ENCODE results near the gene MLPH.

MLPH gene

DNA sequence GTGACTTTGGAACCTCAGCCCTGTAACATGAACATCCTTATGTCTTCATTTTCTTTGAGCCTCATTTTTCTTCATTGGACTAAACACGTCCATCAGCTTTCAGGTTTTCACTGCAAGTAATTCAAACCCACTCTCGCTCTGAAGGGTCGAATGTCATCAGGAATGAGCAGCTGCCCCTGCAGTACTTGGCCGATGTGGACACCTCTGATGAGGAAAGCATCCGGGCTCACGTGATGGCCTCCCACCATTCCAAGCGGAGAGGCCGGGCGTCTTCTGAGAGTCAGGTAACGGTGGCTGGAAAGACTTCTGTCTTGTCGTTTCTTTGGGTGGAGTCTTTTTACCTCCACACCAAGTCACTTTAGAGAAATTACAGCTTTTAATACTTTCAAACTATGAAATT is 40.2 kb downstream of the MLPH start:
- DNase-seq: no peak

DNA sequence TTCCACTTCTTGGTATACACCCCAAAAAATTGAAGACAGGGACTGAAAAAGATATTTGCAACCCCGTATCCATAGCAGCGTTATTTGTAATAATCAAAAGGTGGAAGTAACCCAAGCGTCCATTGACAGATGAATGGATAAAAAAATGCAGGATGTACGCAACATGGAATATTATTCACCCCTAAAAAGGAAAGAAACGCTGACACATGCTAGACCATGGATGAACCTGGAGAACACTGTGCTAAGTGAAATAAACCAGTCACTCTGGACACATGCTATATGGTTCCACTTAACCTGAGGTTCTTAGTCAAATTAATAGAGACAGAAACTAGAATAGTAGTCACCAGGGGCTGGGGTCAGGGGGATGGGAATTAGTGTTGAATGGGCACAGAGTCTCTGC is 40.7 kb downstream of the MLPH start:
- DNase-seq: no peak

DNA sequence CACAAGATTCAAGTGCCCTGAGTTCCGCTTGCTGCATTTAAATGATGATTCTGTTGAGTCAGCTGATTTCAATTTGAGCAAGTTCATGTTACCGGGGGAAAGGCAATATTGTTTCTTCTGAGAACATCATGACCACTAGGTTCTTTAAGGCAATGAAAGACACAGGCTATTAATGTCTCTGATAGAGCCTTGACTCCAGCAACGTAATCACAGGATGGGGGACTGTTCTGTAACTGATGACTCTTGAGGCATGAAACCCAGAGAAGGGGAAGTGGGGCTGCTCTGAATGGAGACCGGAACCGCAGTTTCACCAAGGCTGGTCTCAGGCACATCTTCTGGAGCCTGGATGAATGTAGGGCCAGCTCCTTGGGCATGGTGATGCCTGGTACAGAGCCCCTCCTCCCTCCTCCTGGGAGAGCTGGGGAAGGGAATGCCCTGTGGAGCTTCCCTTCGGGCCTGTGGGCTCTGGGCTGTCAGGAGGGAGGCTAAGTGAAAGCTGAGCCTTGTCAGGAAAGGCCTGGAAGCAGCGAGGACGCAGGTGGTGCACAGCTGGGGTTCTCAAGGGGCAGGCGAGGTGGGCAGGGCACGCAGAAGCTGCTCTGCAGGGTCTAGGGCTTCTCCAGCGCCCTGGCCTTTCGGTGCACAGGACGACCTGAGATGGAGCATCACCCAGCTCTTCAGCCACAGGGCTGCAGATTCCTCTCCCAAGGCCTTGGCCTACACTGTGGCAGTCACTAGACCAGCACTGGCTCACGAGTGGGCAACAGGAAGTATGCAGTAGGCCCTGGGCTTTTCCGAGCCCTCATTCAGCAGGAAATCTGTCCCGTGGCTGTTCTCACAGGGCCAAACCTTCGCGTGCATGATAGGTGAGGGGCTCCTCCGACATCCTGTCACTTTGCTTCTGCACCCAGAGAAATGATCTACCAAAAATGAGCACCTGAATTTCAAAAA is 42.7 kb downstream of the MLPH start:
- no peak for DNase-seq

DNA sequence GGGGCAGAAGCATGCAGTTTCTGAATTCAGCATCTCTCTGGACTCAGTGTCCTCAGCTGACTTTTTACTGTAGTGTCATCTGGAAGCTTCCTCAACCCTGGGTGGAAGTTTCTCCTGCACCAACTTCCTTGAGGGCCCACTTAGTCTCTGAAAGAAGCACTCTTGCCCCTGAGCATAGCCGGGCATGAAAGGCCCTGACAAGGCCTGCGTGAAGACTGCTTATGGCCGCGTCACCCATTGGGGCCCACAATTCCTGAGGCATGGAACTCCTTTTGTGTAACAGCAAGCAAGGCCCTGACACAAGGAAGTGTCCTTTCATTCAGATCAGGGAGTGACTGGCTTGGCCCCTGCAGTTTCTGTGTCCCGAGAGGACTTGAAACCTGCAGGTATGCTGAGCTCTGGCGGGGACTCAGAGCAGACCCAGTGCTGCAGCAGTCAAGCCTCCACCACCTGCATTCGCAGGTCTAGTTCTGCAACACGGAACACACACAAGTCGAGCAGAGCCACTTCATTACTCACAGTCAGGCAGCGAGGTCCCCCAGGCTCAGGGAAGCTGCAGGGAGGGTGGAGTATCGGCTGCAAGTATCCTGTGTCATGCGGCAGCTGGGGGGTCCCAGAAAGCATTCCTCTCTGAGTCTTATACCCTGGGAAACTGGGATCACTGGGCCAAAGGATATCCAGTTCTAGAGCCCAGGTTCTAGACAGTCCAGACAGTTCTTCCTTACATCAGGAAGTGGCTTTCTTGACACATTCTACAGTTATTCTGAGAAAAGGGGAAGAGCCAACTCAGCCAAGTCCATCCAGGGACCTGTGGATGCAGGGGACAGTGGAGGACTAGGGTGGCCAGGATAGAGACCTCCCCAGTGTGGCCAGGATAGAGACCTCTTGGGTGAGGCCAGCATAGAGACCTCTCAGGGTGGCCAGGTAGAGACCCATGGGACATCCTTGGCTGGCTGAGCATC is 43.7 kb downstream of the MLPH start:
- DNase-seq: no peak

DNA sequence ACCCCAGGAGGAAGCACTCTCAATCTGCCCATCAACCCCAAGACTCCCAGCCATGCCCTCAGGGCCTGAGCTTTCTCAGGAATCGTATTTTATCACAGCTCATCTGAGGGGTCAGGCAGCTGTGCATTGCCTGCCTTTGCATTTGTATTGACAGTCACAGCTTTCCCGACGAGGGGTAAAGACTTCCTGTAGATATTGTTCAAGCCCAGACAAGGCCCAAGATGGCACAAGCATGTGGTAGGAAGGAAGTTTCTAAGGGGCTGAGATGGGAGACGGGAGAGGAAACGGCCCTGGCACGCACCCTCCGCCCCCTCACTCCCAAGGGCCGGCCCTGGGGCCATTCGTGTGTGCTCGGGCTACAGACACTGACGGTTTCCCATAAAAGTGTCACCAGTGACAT is 45.1 kb downstream of the MLPH start:
- no peak for DNase-seq

DNA sequence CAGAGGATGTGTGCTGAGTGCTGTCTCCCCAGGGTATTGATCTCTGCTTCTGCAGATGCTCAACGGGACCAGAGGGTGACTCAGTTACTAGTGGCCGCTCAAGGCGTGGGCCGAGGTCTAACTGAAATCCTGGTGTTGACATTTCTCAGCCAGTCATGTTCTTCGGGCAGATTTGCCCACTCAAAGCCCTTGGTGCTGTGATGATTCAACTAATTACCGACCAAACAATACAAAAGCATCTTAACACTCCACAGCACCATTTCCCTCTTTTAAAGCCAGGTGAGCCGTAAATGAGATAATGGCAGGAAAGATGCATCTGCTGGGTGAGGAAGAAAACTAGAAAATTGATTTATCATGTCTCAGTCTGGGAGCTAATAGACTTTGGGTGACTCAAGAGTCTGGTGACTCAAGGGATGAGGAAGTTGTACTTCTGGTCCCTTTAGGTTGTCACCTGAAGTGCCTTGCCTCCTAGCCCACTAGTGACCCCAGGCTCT is 46.7 kb downstream of the MLPH start:
- no peak for DNase-seq

DNA sequence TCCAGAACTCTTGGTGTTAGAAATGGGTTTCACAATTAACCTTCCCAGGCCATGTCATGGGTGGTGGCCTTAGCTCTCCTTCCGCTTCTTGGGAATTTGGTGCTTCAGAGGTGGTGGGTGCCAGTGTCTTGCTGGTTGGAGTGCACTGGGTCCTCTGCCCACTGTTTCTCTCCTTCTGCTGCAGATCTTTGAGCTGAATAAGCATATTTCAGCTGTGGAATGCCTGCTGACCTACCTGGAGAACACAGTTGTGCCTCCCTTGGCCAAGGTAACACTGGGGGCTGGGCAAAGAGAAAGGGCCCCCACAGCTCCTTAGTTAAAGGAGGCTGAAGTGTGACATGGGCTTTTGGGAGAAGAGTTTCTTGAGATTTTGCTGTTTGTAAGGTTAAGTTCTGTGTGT is 47.3 kb downstream of the MLPH start:
- DNase-seq: no peak

DNA sequence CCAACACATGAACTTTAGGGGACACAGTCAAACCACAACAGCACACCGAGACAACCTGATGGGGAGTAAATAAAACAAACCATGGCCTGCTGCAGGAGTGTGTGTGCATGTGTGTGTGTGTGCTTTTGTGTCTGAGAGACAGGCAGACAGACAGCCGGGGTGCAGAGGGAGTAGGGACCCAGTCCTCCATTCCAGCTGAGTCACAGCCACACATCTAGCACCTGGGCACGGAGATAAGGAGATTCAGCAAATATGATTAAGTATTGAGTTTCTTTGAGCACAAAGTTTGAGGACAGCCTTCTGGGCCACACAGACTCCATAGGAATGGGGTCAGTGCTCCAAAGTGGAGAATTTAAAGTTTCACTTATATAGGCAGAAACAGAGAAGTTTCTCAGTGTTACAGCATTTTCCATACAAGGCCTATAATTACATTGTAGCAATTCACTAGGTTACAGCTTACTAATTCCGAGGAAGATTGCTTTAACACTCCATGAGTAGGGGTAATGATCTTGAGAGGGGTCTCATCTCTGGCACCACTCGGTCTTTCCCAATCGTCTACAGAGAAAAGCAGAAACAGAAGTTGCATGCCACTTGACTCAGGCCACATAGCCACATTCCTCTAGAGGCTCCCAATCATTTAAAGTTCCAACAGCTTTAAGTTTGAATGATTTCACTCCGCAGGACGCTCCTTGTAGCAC is 48.5 kb downstream of the MLPH start:
- DNase-seq: no peak

DNA sequence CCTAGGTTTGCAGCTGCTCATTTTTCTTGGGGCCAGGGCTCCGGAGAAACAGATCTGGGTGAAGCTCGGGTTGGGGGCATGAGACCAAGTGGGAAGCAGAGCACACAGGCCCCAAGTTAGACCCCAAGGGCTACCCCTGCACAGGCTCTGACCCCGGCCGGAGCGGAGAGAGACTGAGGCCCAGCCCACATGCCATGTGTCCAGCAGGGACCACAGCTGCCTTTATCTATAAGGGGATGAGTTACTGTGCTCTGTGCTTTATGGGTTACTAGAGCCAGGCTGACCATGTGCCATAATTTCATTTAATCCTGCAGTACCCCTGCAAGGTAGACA is 49.0 kb downstream of the MLPH start:
- DNase-seq: no peak

DNA sequence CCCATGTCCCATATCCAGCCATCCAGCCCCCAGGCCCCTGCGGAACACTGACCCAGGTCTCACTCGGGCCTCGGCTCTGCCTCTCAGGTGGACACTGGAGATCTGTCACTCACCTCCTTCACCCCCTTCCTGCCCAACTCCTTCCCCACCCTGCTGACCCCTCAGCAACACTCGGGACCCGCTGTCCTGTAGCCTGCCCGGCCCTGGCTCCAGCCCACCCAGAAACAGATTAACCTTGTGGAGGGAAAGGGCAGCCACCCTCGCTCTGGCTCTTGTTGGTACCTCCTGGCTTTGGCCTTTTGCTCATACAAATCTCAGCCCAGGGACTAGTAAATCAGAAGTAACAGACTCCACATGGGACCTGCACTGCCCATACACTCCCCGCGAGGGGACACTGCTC is 49.6 kb downstream of the MLPH start:
- no peak for DNase-seq

DNA sequence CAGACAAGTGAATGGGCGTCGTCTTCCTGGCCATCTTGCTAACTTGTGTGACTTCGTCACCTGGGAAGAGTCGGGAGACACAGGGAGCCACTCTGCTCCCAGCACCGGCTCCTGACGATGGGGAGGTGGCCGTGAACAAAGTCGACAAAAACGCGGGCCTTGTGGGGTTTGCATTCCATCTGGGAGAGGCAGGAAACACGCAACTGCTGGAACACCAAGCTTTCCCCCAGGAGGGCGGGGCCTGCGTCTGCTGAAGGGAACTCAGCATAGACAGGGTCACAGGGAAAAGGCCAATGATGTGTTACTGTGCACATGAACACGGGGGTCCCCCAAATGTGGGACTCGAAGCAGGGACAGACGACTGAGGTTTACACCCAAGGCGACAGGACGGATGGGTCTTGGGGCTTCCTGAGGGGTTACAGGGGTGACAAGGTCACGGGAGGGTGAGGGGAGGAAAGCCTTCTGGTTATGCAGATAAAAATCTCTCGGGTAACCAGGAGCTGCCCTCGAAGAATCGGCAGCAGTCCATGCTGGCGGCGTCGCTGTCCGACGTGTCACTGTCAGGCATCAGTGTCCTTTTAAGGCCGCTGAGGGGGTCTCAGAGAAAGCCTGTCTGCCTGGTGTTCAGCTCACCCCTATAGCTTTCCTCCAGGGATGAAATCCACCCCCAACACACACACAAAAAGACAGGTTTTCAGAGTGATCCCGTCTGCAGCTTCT is 51.1 kb downstream of the MLPH start:
- no peak for DNase-seq

DNA sequence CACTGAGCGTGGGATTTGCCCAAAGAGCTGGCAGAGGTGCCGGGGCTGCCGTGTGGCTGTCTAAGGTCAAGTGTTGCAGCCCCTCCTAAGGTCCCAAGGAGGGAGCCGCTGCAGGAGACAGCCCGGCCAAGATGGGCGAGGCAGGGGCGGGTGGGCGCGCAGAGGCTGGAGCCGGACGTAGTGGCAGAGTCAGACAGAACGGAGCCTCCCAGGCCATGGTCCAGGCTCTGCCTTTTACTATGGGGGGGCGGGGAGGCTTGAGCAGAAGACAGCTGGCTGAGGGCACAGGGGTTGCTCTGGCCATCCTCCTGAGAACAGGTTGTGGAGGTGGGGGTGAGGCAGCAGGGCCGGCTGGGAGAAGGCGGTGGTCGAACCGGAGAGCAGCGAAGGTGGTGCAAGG is 51.9 kb downstream of the MLPH start:
- no peak for DNase-seq

DNA sequence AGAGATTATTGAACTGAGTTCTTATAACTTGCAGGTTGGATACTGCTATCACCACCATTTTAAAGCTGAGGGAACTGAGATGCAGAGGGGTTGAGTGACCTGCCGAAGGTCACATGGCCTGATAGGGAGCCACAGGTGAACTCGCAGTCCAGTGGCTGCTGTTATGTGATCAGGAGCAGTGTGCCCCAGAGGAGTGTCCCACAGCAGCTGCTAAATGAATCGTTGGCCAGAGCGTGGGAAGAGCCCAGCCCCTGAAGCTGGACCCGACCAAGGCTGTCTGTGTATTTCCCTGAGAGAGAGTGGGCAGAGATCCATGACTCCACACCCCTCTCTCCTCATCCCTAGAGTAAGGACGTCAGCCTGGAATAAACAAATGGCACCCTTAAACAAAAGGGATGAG is 52.6 kb downstream of the MLPH start:
- no peak for DNase-seq

DNA sequence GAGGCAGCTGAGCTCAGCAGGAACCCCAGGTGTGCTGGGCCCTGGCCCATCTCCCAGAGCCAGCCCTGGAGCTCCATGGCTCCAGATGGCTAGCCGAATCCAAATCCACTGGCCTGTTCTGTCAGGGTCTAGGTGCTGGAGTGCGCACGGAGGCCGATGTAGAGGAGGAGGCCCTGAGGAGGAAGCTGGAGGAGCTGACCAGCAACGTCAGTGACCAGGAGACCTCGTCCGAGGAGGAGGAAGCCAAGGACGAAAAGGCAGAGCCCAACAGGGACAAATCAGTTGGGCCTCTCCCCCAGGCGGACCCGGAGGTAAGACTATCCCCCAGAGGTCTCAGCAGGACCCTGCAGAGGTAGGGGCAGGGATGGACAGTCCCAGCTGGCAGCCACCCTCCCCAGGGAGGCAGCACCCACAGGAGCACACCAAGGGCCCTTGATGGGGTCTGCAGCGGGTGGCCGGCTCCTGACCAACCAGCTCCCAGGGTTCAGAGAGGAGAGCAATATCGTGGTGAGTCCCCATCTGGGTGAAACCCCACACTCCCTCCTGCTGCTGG is 53.2 kb downstream of the MLPH start:
- DNase-seq: no peak

DNA sequence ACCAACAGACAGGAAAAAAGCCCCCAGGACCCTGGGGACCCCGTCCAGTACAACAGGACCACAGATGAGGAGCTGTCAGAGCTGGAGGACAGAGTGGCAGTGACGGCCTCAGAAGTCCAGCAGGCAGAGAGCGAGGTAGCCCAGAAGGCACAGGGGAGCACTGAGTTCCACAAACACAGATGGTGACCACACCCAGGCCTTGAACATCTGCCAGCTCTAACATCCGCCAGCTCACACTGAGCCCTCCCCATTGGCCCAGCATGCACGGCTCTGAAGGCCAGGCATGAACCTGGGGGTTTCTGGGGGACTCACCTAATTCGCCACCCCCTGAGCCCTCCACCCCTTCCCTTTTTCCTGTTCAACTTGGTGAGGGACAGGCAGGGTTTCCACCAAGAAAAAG is 53.8 kb downstream of the MLPH start:
- DNase-seq: no peak

DNA sequence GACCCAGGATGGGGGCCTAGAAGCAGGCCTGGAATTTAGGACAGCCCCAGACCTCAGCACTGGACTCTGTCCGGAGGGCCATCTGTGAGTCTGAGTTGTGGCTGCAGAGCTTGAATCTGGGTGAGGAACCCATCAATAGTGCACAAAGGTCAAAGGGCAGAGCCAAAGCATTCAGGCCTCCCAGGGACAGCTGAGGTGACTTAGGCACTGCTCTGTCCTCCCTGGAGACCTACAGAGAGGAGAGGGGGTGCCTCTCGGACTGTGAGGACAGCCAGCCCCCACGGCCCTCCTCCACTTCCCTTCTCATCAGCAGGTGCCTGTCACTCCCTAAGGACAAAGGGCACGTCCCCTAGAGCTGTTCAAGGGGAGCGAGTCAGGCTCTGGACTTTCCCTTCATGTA is 54.2 kb downstream of the MLPH start:
- DNase-seq: no peak

DNA sequence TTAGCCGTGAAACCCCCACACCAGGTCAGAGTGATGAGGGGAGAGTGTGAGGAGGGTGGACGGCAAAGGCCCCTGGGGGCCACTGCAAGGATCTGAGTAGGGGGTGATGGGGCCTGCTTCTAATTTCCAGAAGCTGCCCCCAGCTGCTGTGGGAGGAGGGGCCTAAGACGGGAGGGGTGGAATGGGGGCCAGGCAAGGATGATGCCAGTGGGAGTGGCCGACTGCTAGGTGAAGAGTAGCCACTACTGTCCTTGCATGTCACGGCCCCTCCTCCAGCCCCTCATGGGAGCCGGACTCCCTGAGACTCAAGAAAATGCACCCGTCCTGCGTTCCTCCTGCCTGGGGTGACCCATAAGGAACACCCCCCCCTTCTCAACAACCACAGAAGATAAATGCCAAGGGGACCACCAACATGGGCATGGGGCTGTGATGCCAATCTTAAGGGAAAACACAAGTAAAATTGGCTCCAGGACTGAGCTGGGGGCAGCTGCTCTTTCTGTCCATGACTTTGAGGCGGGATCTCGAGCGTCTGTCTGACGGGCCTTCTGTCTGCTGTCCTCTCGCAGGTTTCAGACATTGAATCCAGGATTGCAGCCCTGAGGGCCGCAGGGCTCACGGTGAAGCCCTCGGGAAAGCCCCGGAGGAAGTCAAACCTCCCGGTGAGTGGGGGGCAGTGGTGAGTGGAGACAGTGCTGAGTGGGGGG is 55.1 kb downstream of the MLPH start:
- no peak for DNase-seq

DNA sequence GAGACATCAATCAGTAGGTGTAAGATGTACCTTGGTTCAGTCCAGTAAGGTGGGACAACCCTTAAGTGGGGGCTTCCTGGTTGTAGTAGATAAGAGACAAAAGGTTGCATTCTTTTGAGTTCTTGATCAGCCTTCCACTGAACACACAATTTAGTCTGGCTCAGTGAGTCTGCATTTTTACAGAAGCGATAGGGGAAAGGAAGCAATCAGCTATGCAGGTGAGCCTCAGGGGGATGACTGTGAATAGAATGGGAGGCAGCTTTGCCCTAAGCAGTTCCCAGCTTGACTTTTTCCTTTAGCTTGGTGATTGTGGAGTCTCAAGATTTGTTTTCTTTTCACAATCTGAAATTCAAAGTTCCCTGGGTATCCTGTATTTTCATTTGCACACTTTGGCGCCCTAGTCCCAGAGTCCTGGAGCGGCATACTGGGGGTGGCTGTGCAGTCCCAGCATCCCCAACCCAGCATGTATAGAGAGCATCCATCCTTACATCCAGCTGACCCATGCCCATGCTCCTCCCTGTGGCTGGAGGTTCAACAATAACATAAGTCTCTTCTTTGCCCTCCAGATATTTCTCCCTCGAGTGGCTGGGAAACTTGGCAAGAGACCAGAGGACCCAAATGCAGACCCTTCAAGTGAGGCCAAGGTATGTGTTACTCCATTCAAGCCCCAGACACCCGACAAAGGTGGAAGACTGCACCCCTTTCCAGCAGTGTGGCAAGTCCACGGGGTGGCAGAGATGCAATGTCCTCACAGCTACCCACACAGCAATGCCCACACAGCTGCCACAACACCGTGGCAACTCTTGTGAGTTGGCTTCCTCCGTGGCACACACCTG is 59.2 kb downstream of the MLPH start:
- DNase-seq: no peak

DNA sequence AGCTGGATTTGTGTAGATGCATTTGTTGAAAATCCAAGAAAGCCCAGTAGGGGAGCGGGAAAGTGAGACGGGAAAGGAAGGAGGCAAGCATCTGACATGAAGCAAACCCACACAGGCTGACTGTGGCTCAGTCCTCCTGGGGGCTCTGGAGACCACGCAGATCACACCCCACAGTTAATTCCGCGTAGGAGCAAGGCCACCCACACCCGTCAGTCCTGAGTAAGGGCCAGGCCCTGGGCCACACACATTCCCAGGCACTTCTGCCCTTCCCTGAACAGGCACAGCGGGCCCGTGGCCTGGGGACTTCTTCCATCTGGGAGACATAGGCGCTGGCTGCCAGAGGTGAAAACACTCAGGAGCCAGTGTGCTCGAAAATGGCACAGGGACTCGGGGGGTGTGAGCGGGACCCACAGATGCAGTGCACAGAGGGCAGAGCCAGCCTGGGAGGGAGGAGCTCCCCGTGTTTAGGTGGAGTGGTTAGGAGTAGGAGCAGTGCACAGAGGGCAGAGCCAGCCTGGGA is 59.9 kb downstream of the MLPH start:
- no peak for DNase-seq

DNA sequence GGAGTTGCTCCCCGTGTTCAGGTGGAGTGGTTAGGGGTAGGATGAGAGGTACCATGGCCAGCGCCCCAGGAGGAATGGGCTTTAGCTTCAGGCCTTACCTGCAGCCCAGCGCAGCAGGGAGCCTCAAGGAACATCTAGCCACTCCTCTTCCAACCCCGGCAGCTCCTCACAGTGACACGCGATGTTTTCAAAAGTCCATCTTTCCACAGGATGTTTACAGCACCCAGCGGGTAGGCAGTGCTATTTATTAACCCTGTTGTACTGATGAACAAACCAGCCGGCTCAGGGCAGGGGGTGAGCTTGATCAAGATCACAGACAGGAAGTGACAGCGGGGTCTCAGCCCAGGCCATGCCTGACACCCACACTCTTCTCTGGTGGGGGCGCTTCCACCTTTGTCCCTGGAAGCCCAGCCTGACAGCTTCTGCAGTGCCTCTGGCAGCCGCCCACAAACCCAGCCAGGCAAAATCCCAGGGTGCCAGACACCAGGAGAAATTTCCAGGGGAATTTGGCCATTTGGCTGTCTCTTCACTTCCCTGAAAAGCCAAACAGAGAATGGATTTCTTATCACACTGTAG is 60.9 kb downstream of the MLPH start:
- no peak for DNase-seq

All from NCI-H526 (cell line).